OCI-LY3 (cell line): ENCODE measurements around the gene GJC2.
A peak's percentile ranks its signal among the peaks of the same experiment; 100 is the strongest.

Experiments used
- H2AFZ ChIP-seq: fragments of 200-600, 300-600 bp; shearing (Covaris generic); 2 replicates; pipeline ENCODE4 v1.6.0; 2014; ENCODE audit warnings: antibody characterized with exemption, low read depth, low read length
- H3K27ac ChIP-seq: fragments of 200-600, 300-600 bp; sonication (generic); 2 replicates; pipeline ENCODE4 v1.5.1; 2014; ENCODE audit warnings: mild to moderate bottlenecking, low read length, moderate library complexity, mixed read lengths
- H3K27me3 ChIP-seq: fragments of 200-600, 300-600 bp; sonication (generic); 2 replicates; pipeline ENCODE4 v1.6.1; 2014; ENCODE audit warnings: low read depth, low read length, mixed read lengths
- H3K36me3 ChIP-seq: fragments of 200-600, 300-600 bp; sonication (generic); replicated peaks from 2 replicates; pipeline ENCODE3; 2014; ENCODE audit warnings: low read depth, low read length, mixed read lengths
- H3K4me1 ChIP-seq: fragments of 300-600, 200-600 bp; sonication (generic); 2 replicates; pipeline ENCODE4 v1.6.1; 2014; ENCODE audit warnings: low read length, mixed read lengths
- H3K4me2 ChIP-seq: fragments of 200-600, 300-600 bp; sonication (generic); 2 replicates; pipeline ENCODE4 v1.6.1; 2014; ENCODE audit warnings: low read length, mixed read lengths
- H3K4me3 ChIP-seq: fragments of 300-600, 200-600 bp; sonication (generic); 2 replicates; pipeline ENCODE4 v1.5.1; 2014; ENCODE audit warnings: antibody characterized with exemption, mild to moderate bottlenecking, low read length, moderate library complexity
- H3K79me2 ChIP-seq: fragments of 300-600, 200-600 bp; shearing (Covaris generic); 2 replicates; pipeline ENCODE4 v1.6.1; 2014; ENCODE audit warnings: mild to moderate bottlenecking, low read length, mixed read lengths
- H3K9ac ChIP-seq: fragments of 300-600, 200-600 bp; shearing (Covaris generic); 2 replicates; pipeline ENCODE4 v1.6.0; 2014; ENCODE audit warnings: mild to moderate bottlenecking, low read length, moderate library complexity
- H3K9me3 ChIP-seq: fragments of 200-600, 300-600 bp; shearing (Covaris generic); 2 replicates; pipeline ENCODE4 v1.6.1; 2014; ENCODE audit warnings: low read length, mixed read lengths; ENCODE audit not compliant: insufficient read depth
- H4K20me1 ChIP-seq: fragments of 200-600, 300-600 bp; sonication (generic); 2 replicates; pipeline ENCODE4 v1.6.1; 2016; ENCODE audit warnings: low read length, mixed read lengths; ENCODE audit not compliant: insufficient read depth
- CTCF ChIP-seq: fragments of 200-600, 300-600 bp; sonication (generic); IDR thresholded peaks from 2 replicates; pipeline ENCODE4 v1.5.1; 2014; ENCODE audit warnings: antibody characterized with exemption, low read length, low read depth
- EZH2phosphoT487 ChIP-seq: fragments of 200-600 bp; shearing (Covaris generic); IDR thresholded peaks from 2 replicates; pipeline ENCODE4 v1.6.1; 2018; ENCODE audit warnings: antibody characterized with exemption, mixed run types, low read depth

Gene GJC2

GRCh38 chr1:228108055-228108690 lies 41.6 kb upstream of the GJC2 start:
- H4K20me1 ChIP-seq: no peaks in the 10 kb centered on the region
- no peak overlapping the region for H3K27ac ChIP-seq
- no peak overlapping the region for H2AFZ ChIP-seq
- no peaks in the 10 kb centered on the region for H3K27me3 ChIP-seq
- H3K4me1 ChIP-seq: peaks cover 25% of the 10 kb centered on the region
- TF ChIP-seq EZH2phosphoT487: no peak
- no peak for TF ChIP-seq CTCF
- peak overlapping the region; percentile 97 for H3K4me2 ChIP-seq
- H3K9me3 ChIP-seq: no peaks in the 10 kb centered on the region
- peak overlapping the region; percentile 94 for H3K9ac ChIP-seq
- peaks cover 23% of the 10 kb centered on the region for H3K36me3 ChIP-seq
- peak overlapping the region; percentile 96 for H3K4me3 ChIP-seq
- peaks cover 32% of the 10 kb centered on the region for H3K79me2 ChIP-seq

GRCh38 chr1:228108742-228109072 lies 41.0 kb upstream of the GJC2 start:
- Histone ChIP-seq H3K9me3 (no peaks in the 10 kb centered on the region), H3K4me2 (peak overlapping the region; percentile 97), H3K36me3 (peaks cover 23% of the 10 kb centered on the region), H3K4me1 (peaks cover 23% of the 10 kb centered on the region), H3K4me3 (peak overlapping the region; percentile 96), H3K27me3 (no peaks in the 10 kb centered on the region), H4K20me1 (no peaks in the 10 kb centered on the region), H3K79me2 (peaks cover 31% of the 10 kb centered on the region), H3K27ac (peak overlapping the region; percentile 37; the same call in 1 of the 2 replicates), H2AFZ (peak overlapping the region; percentile 62; the same call in 1 of the 2 replicates), H3K9ac (peak overlapping the region; percentile 94)
- TF ChIP-seq EZH2phosphoT487: no peak
- TF ChIP-seq CTCF: no peak

- Histone ChIP-seq H3K4me1 (peaks cover 17% of the 10 kb centered on the region), H3K4me2 (peak within 1 kb of the TSS; percentile 97), H3K27me3 (no peaks in the 10 kb centered on the region), H2AFZ (peak within 1 kb of the TSS; percentile 82), H3K27ac (peak within 1 kb of the TSS; percentile 37), H3K36me3 (peaks cover 18% of the 10 kb centered on the region), H3K9ac (peak within 1 kb of the TSS; percentile 94), H4K20me1 (no peaks in the 10 kb centered on the region), H3K9me3 (no peaks in the 10 kb centered on the region), H3K4me3 (peak within 1 kb of the TSS; percentile 96), H3K79me2 (peaks cover 27% of the 10 kb centered on the region)
- TF ChIP-seq EZH2phosphoT487: no peak
- no peak for TF ChIP-seq CTCF
Measured at GRCh38 chr1:228109073-228109961, 40.4 kb upstream of the GJC2 start, which contains the start of gene MRPL55. MRPL55 (minus strand) TSS chr1:228109299; CDS start chr1:228108260, 1,039 bp downstream.

- H3K4me2 ChIP-seq: peak overlapping the region; percentile 96
Measured at GRCh38 chr1:228109962-228110488, 39.7 kb upstream of the GJC2 start.

More at GRCh38 chr1:228109962-228110488, 39.7 kb upstream of the GJC2 start:
- H3K9me3 ChIP-seq: no peaks in the 10 kb centered on the region
- peaks cover 27% of the 10 kb centered on the region for H3K79me2 ChIP-seq
- peaks cover 15% of the 10 kb centered on the region for H3K36me3 ChIP-seq
- H3K27me3 ChIP-seq: no peaks in the 10 kb centered on the region
- H3K27ac ChIP-seq: peak overlapping the region; percentile 34
- TF ChIP-seq EZH2phosphoT487 (no peak), CTCF (no peak)
- peak overlapping the region; percentile 96 for H3K4me3 ChIP-seq
- peaks cover 14% of the 10 kb centered on the region for H3K4me1 ChIP-seq
- H2AFZ ChIP-seq: peak overlapping the region; percentile 82
- peak overlapping the region; percentile 93 for H3K9ac ChIP-seq
- H4K20me1 ChIP-seq: no peaks in the 10 kb centered on the region
